Left kidney (tissue), 2 donors: ENCODE data around the gene TEAD3. TPM values are rescaled to one million over a fixed set of nuclear protein-coding genes. Genes with fewer than 3 reads are reported as not detected.
A peak's percentile ranks its signal among the peaks of the same experiment; 100 is the strongest.
"Not testable (repeated sequence)": the region's sequence is repeated elsewhere in the genome, so short reads cannot be mapped to it uniquely, and the experiment has no call there.

ENCODE experiments used
- DNase-seq: peaks from one replicate; pipeline ENCODE4 v3.0.0-alpha.2; 2013
- polyA plus RNA-seq: library from polyadenylated mRNA; unstranded; fragments of 120-200 nt; gene quantifications from one replicate; pipeline ENCODE4 v1.2.1, GENCODE V29; 2013; ENCODE audit not compliant: insufficient read length

The TEAD3 gene
- polyA plus RNA-seq, 1 donor = 43.7 TPM

GRCh38 chr6:35451354-35452182, 45.3 kb downstream of the TEAD3 start:
- no peak for DNase-seq

GRCh38 chr6:35449287-35449881, 47.5 kb downstream of the TEAD3 start:
- DNase-seq = peak; percentile 67

- DNase-seq = no peak
These were observed 48.7 kb downstream of the TEAD3 start for GRCh38 chr6:35448191-35448590.

GRCh38 chr6:35445691-35446090, 51.2 kb downstream of the TEAD3 start:
- no peak for DNase-seq

- no peak for DNase-seq
These were observed 53.4 kb downstream of the TEAD3 start for GRCh38 chr6:35443341-35444030.

GRCh38 chr6:35442693-35443092, 54.2 kb downstream of the TEAD3 start:
- DNase-seq = no peak

GRCh38 chr6:35441642-35442041, 55.2 kb downstream of the TEAD3 start:
- DNase-seq = no peak

GRCh38 chr6:35441205-35441604, 55.7 kb downstream of the TEAD3 start:
- DNase-seq = no peak

GRCh38 chr6:35439308-35439707, 57.6 kb downstream of the TEAD3 start:
- DNase-seq = no peak

- not testable (repeated sequence) for DNase-seq
These were observed 58.4 kb downstream of the TEAD3 start for GRCh38 chr6:35438378-35439065.

GRCh38 chr6:35436071-35436857, 60.6 kb downstream of the TEAD3 start:
- DNase-seq = no peak

GRCh38 chr6:35435074-35435837, 61.6 kb downstream of the TEAD3 start:
- DNase-seq = no peak

GRCh38 chr6:35432702-35433101, 64.2 kb downstream of the TEAD3 start:
- DNase-seq = not testable (repeated sequence)

- DNase-seq = no peak
These were observed 64.6 kb downstream of the TEAD3 start for GRCh38 chr6:35432291-35432690.

- no peak for DNase-seq
These were observed 67.4 kb downstream of the TEAD3 start for GRCh38 chr6:35429463-35429862.

- no peak for DNase-seq
These were observed 68.3 kb downstream of the TEAD3 start for GRCh38 chr6:35428421-35429149.

- DNase-seq = no peak
These were observed 69.0 kb downstream of the TEAD3 start for GRCh38 chr6:35427851-35428321.

- DNase-seq = no peak
These were observed 69.4 kb downstream of the TEAD3 start for GRCh38 chr6:35427435-35427834.

- DNase-seq = no peak
These were observed 70.8 kb downstream of the TEAD3 start for GRCh38 chr6:35426074-35426473.

- DNase-seq = no peak
These were observed 71.6 kb downstream of the TEAD3 start for GRCh38 chr6:35425284-35425683.
